KBM-7 (cell line): ENCODE results near the gene BTBD17.

Experiments
- DNase-seq: peaks from one replicate; pipeline ENCODE4 v3.0.0-alpha.2; 2015
- in situ Hi-C: fragments of 300-500 bp; cut with MboI; formaldehyde crosslinking; loops from 2 replicates; pipeline ENCODE4 v1.14.3; 2020; ENCODE audit warnings: low sequenced_read_pairs, low pct_unique_long_range_greater_than_20kb, mixed read lengths

The BTBD17 gene

DNA sequence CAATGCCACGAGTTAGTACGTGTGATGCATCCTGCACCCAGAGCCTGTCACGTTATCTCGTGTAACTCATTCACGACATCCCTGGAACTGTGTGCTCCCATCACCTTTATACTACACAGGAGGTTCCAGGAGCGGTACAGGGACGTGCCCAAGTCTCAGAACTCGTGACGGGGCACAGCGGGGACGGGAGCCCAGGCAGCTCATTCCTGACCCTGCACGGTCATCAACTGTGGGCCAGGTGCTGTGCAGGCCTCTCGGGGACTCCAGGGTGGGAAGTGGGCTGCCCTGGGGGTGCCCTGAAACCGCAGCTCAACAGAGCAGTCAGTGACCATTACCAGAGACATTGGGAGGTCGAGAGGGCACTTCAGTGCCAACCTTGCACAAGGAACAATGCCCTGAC is 46.8 kb downstream of the BTBD17 start:
- DNase-seq: no peak
- in situ Hi-C loops: no loop called here

DNA sequence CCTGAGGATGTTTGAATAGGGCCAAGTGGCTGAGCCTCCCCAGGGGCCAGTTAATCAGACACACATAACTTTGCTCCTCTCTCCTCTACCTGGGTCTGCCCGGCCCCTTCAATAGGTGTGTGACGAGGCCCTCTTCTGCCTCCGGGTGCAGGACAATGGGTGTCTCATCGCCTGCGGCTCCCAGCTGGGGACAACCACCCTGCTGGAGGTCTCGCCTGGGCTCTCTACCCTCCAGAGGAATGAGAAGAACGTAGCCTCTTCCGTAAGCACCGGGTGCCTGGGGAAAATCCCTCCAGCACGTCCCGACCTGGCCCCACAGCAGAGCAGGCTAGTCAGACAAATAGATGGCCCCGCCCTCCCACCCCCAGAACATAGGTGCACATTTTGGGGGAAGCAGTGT is 51.8 kb downstream of the BTBD17 start:
- in situ Hi-C loops: no loop called here
- no peak for DNase-seq

DNA sequence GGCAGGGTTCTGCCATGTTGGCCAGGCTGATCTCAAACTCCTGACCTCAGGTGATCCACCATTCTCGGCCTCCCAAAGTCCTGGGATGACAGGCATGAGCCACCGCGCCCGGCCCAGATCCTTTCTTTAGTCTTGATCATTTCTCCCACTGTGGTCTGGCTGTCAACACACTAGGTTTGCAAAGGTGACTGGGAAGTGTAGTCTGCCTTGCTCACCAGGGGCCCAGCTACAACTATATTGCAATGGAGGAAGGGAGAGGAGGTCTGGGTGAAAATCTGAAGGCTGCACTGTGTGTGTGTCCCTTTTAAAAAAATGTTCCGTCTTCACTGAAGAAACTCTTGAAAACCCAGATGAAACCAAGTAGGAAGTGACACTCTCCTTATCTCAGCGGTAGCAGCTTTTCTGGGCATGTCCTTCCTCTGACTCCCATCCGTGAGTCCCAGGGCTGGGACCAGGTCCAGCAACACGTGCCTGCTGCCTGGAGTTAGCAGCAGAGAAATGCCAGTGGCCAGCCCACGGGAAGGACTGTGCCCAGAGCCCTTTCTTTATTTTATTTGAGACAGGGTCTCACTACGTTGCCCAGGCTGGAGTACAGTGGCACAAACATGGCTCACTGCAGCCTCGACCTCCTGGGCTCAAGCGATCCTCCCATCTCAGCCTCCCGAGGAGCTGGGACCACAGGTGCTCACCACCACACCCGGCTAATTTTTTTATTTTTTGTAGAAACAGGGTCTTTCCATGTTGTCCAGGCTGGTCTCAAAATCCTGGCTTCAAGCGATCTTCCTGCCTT is 53.5 kb downstream of the BTBD17 start:
- in situ Hi-C loops: no loop called here

More for the DNA sequence above, 53.5 kb downstream of the BTBD17 start:
- peak; percentile 58 for DNase-seq
